Left hindlimb (tissue), 1 donor: ENCODE data around the gene CTAGE9.
"Not testable (repeated sequence)": the region's sequence is repeated elsewhere in the genome, so short reads cannot be mapped to it uniquely, and the experiment has no call there.

Source experiments
- DNase-seq: peaks from one replicate; pipeline ENCODE4 v3.0.0-alpha.2; 2018

CTAGE9 gene, protein sequence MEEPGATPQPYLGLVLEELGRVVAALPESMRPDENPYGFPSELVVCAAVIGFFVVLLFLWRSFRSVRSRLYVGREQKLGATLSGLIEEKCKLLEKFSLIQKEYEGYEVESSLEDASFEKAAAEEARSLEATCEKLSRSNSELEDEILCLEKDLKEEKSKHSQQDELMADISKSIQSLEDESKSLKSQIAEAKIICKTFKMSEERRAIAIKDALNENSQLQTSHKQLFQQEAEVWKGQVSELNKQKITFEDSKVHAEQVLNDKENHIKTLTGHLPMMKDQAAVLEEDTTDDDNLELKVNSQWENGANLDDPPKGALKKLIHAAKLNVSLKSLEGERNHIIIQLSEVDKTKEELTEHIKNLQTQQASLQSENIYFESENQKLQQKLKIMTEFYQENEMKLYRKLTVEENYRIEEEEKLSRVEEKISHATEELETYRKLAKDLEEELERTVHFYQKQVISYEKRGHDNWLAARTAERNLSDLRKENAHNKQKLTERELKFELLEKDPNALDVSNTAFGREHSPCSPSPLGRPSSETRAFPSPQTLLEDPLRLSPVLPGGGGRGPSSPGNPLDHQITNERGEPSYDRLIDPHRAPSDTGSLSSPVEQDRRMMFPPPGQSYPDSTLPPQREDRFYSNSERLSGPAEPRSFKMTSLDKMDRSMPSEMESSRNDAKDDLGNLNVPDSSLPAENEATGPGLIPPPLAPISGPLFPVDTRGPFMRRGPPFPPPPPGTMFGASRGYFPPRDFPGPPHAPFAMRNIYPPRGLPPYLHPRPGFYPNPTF

GRCh38 chr6:131710917-131711316 is at the start of gene CTAGE9:
TSS of gene CTAGE9 (minus strand) at chr6:131711017. CDS start at chr6:131711017, 0 bp downstream.
- DNase-seq = not testable (repeated sequence)

- no peak for DNase-seq
These were observed 48.1 kb upstream of the CTAGE9 start for GRCh38 chr6:131758920-131759319.

GRCh38 chr6:131756039-131756438 is 45.2 kb upstream of the CTAGE9 start:
- no peak for DNase-seq

DNA sequence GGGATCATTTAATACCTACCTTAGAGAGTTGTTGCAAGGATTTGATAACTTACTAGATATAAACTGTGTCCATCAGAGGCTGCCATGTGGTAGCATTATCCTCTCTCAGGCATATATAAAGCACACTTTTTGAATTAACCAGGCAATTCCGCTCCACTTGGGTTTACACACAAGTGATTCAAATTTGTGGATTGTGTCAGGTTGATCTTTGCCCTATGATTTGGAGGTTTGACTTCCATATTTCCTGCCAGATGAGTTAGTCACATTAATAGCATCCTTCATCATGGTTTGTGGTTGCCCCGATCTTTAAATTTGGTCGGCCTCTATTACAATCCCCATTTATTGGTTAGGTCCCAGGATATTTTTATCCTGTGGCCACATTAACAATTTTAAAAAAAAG is 44.8 kb upstream of the CTAGE9 start:
- DNase-seq = no peak

- DNase-seq = no peak
These were observed 44.1 kb upstream of the CTAGE9 start for GRCh38 chr6:131754715-131755567.

DNA sequence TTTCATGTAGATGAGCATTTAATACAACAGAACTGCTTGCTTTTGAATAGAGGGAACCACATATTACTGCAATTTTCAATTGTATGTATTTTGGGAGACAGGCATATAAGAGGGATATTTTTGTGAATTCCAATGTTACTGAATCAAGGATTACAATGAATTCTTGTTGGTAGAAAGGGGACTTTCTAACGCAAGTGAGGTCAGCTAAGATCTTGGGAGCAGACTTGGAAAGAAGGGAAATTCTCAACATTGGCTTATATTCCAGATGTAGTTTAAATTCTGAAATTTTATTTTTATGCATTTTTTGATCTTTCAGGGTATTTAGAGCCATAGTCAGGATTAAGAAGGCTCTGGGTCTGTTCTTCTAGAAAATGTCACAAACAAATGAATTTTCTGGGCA is 43.3 kb upstream of the CTAGE9 start:
- DNase-seq = no peak

GRCh38 chr6:131751012-131751715 is 40.3 kb upstream of the CTAGE9 start:
- DNase-seq = not testable (repeated sequence)

DNA sequence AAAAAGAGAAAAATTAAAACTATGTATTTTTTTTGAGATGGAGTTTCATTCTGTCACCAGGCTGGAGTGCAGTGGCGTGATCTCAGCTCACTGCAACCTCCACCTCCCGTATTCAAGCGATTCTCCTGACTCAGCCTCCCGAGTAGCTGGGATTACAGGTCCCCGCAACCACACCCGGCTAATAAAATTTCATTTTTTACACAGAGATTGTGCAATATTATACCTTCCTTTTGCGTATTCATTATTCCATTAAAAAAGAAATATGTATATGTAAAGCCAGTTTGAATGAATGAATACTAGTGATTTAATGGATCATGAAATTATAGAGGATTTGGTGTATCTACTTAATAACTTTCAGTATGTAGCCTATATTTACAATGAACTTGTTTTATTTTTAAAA is 38.2 kb upstream of the CTAGE9 start:
- DNase-seq = no peak

DNA sequence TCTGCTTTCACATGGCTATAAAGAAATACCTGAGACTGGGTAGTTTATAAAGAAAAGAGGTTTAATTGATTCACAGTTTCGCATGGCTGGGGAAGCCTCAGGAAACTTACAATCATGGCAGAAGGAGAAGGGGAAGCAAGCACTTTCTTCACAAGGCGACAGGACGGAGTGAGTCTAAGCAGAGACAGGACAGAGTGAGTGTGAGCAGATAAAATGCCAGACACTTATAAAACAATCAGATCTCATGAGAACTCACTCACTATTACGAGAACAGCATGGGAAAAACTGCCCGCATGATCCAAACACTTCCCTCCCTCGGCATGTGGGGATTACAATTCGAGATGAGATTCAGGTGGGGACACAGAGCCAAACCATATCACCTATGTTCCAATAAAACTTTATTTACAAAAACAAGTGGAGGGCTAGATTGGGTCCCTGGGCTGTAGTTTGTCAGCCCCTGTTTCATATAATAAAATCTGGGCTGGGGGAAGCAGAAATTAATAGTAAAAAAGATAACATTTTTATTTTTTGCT is 37.1 kb upstream of the CTAGE9 start:
- no peak for DNase-seq

DNA sequence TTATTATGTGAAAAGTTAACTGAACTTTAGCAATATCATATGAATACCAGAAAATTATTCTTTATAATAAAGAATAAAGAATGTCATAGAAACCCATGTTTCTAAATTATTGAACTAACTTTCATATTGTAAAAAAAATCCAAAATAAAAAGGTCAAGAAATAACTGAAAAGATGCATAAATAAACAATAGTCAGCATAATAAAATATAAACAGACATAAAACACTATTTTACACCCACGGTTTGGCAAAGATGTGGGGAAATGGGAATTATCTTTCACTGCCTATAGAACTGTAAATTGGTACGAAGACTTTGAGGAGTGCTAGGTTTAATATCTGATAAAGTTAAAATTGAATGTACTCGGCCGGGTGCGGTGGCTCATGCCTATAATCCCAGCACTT is 34.7 kb upstream of the CTAGE9 start:
- DNase-seq = no peak

GRCh38 chr6:131744432-131745287 is 33.8 kb upstream of the CTAGE9 start:
- no peak for DNase-seq

- no peak for DNase-seq
These were observed 31.0 kb upstream of the CTAGE9 start for GRCh38 chr6:131741688-131742393.

- DNase-seq = no peak
These were observed 29.3 kb upstream of the CTAGE9 start for GRCh38 chr6:131740161-131740560.

DNA sequence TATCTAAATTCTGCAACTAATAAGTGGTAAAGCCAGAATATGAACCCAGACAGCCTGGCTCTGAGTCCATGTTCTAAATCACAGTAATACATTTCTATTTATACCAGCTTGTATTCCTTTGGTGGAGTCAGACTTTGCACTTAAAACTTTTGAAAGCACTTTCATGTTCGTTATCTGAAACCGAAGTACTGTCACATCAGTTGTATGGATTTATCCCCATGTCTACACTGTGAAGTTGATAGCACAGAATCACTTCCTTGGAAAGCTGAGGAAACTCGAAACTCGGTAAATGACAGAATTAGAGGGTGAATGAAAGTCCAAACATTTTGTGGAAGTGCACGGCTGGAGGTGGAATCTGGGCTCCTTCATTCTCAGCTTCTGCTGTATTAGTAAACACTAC is 28.3 kb upstream of the CTAGE9 start:
- no peak for DNase-seq

DNA sequence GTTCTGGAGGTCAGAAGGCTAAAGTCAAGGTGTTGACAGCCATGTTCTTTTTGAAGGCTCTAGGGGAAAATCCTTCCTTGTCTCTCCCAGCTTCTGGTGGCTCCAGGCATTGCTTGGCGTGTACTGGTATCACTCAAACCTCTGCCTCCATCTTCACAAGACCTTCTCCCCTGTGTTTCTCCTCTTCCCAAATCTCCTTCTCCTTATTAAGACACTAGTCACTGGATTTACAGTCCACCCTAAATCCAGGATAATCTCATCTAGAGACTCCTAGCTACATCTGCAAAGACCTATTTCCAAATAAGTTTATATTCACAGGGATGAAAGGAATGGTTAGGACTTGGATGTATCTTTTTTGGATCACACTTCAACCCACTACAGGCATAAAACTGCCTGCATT is 26.0 kb upstream of the CTAGE9 start:
- DNase-seq = no peak

GRCh38 chr6:131736003-131736596 is 25.3 kb upstream of the CTAGE9 start:
- DNase-seq = no peak

DNA sequence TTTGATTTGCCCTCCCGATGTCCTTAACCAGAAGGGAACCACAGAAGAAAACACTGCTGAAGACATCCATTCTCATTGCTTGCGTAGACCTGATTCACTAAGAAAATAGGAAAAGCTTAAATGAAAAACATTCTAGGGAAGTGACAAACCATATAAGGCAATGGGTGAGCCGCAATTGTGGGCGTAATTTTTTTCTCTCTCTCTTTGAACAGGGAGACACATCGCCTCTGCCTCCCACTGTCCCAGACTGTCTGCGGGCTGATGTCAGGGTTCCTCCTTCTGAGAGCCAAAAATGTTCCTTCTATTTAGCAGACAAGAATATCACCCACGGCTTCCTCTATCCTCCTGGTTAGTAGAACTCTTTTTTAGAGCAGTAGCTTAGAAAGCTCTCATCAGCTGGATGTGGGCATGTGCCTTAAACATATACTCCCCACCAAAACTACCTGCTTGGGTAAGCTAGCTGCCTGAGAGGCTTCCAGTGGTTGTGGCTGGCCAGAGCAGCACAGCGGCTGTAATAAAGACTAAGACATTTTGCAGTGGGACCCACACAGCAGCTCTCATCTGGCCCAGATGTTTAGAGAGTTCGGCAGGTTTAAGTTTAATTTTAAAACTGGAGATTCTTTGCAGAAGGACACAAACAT is 22.7 kb upstream of the CTAGE9 start:
- peak; percentile 52 for DNase-seq

DNA sequence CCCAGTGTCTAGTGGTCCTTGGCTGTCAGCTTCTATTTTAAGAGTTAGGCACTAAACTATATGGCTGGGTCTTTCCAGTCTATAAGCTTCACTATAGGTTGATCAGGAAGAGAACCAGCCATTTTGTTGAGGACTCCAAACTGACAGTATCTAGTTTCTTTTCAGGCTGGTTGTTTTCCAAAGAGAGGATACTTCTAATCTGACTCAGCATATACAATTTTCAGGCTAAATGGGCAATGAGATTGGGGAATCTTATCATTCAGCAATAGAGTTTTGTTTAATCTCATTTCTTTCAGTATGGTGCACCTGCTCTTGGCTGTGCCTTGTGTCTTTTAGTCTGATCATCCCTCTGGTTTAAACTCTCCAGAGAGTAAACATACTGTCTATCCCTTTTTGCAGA is 20.4 kb upstream of the CTAGE9 start:
- no peak for DNase-seq

GRCh38 chr6:131730264-131730663 is 19.4 kb upstream of the CTAGE9 start:
- DNase-seq = no peak

DNA sequence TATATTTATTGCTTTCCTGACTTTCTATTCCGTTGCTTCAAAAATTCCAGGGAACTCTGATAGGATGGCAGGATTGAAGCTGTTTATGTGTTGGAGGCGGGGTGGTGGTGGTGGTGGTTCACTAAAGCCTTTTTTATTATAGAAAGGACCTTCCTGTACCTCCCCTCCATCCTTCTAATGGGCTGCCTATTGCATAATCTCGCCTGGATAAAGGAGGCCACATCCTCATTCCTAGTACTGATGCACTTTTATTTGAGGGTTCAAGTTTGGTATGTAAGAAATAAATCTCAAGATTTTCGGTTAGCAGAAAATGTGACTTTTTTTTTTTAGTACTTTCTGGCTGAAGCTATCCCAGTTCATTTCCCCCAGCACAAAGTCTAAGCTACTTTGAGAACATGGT is 18.7 kb upstream of the CTAGE9 start:
- no peak for DNase-seq
